ENCODE results near the gene ADAMTS5. TPM values are rescaled to one million over a fixed set of nuclear protein-coding genes. Genes with fewer than 3 reads are reported as not detected.

ADAMTS5 gene
- polyA plus RNA-seq, 3 donors, result 0.86 to 1.1 (median 1.0) TPM

DNA sequence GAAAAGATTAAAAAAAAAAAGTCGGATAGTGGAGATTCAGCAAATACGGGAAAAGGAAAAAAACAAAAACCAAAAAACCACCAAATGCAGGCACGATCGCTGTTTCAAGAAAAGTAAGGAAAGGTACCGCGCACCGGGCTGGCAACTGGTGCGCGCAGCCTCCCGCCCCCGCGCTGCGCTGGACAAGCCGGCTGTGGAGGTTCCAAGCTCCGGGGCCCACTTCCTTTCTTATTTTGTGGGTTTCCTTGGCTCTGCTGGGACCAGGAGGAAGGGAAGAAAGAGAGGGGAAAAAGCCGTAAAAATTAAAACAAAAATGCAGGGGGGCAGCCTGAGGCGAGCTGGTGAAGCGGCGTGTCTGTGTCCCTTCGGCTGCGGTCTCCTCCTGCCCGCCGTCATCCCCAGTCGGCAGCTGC, 233 bp downstream of the ADAMTS5 start:
- H3K9me3 ChIP-seq (replicated peaks in 1 of 2; ENCODE audit: control insufficient read depth in 1 of 2, insufficient read depth in 1 of 2, low read length in 2 of 2), result no peaks in the 10 kb centered on the region
- peak overlapping the region; percentile 51 to 73 for H3K27ac ChIP-seq (ENCODE audit: low read depth in 1 of 2, low read length in 2 of 2)
- H3K4me2 ChIP-seq (replicated peaks; ENCODE audit: extremely low read depth, low read length, poor library complexity, severe bottlenecking), result peak overlapping the region; percentile 87
- no peaks in the 10 kb centered on the region for H3K79me2 ChIP-seq (ENCODE audit: insufficient read depth, low read length)
- peak overlapping the region; percentile 67 to 82 (median 79) for H3K4me3 ChIP-seq (replicated peaks in 1 of 3; ENCODE audit: low read depth in 2 of 3, low read length in 3 of 3)
- WGBS (ENCODE audit: insufficient coverage), result 2% methylated on average over 20 of the region's 24 CpGs
- Mint-ChIP-seq H3K27ac (peak overlapping the region; percentile 84 to 98 (median 94)), H3K9me3 (no peaks in the 10 kb centered on the region), H3K27me3 (ENCODE audit: low read depth in 3 of 3) (peaks cover 33 to 56% (median 41%) of the 10 kb centered on the region in 3 donors), H3K4me1 (peaks cover 62% of the 10 kb centered on the region), H3K36me3 (peaks cover 2 to 9% of the 10 kb centered on the region in 2 donors), H3K4me3 (peak overlapping the region; percentile 87 to 97)
- DNase-seq, result no peak
- H2AFZ ChIP-seq (ENCODE audit: insufficient read depth, low read depth, low read length, poor library complexity, severe bottlenecking), result peak overlapping the region; percentile 84
- no peaks in the 10 kb centered on the region for H4K20me1 ChIP-seq (ENCODE audit: insufficient read depth, low read length)
- intact Hi-C loops (cut with micrococcal nuclease), result no loop called here
- peaks cover 51 to 69% of the 10 kb centered on the region in 2 donors for H3K4me1 ChIP-seq (ENCODE audit: control insufficient read depth in 1 of 2, insufficient read depth in 2 of 2, low read length in 2 of 2)
- H3K9ac ChIP-seq (ENCODE audit: insufficient read depth, low read length, poor library complexity, severe bottlenecking), result peak overlapping the region; percentile 45
- H3K27me3 ChIP-seq (ENCODE audit: control insufficient read depth in 2 of 2, insufficient read depth in 2 of 2, low read length in 2 of 2), result peaks cover 9 to 40% of the 10 kb centered on the region in 2 donors
- no peaks in the 10 kb centered on the region for H3K36me3 ChIP-seq (replicated peaks in 1 of 2; ENCODE audit: control insufficient read depth in 1 of 2, insufficient read depth in 2 of 2, low read length in 2 of 2)
- TF ChIP-seq, protein P1, sequence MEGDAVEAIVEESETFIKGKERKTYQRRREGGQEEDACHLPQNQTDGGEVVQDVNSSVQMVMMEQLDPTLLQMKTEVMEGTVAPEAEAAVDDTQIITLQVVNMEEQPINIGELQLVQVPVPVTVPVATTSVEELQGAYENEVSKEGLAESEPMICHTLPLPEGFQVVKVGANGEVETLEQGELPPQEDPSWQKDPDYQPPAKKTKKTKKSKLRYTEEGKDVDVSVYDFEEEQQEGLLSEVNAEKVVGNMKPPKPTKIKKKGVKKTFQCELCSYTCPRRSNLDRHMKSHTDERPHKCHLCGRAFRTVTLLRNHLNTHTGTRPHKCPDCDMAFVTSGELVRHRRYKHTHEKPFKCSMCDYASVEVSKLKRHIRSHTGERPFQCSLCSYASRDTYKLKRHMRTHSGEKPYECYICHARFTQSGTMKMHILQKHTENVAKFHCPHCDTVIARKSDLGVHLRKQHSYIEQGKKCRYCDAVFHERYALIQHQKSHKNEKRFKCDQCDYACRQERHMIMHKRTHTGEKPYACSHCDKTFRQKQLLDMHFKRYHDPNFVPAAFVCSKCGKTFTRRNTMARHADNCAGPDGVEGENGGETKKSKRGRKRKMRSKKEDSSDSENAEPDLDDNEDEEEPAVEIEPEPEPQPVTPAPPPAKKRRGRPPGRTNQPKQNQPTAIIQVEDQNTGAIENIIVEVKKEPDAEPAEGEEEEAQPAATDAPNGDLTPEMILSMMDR (IDR thresholded peaks at IDR 0.05), result no peak

DNA sequence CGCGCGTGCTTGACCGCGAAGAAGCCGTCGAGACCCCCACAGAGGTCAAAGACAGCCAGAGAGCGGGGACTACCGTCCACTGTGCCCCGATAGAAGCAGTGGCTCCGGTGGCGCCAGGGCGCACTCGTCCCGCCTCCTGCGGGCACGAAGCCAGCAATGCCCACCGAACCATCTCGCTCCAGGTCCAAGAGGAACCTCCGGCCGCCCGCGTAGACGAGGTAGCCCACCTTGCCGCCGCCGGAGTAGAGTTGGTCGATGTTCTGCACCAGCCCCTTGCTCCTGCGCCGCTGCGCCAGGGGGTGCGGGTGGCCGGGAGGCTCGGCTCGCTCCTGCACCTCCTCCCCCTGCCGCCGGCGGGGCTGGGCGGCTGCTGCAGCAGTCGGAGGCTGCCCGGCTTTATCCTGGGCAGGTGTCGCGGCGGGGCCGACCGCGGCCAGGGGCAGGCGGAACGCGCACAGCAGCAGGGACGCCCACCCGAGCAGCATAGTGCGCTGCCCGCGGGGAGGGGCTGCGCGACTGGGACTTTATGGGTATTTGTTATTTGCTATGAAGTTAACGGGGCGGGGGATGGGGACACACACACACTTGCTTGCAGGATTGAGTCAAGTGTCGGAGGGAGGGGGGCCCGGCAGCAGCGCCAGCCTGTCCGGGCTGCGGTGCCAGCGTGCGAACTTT, 844 bp downstream of the ADAMTS5 start:
- DNase-seq, result peak in 1 of 3 donors; percentile 10
- H3K27ac ChIP-seq (ENCODE audit: low read depth in 1 of 2, low read length in 2 of 2), result peak overlapping the region in 1 of 2 donors; percentile 51
- no peaks in the 10 kb centered on the region for H3K36me3 ChIP-seq (replicated peaks in 1 of 2; ENCODE audit: control insufficient read depth in 1 of 2, insufficient read depth in 2 of 2, low read length in 2 of 2)
- H3K9me3 ChIP-seq (replicated peaks in 1 of 2; ENCODE audit: control insufficient read depth in 1 of 2, insufficient read depth in 1 of 2, low read length in 2 of 2), result no peaks in the 10 kb centered on the region
- peak overlapping the region; percentile 87 for H3K4me2 ChIP-seq (replicated peaks; ENCODE audit: extremely low read depth, low read length, poor library complexity, severe bottlenecking)
- no peaks in the 10 kb centered on the region for H3K79me2 ChIP-seq (ENCODE audit: insufficient read depth, low read length)
- peaks cover 50 to 67% of the 10 kb centered on the region in 2 donors for H3K4me1 ChIP-seq (ENCODE audit: control insufficient read depth in 1 of 2, insufficient read depth in 2 of 2, low read length in 2 of 2)
- 1% methylated on average over 56 of the region's 66 CpGs for WGBS (ENCODE audit: insufficient coverage)
- H3K27ac Mint-ChIP-seq, result peak overlapping the region in 3 of 7 donors; percentile 20 to 97 (median 25)
- peaks cover 33 to 58% (median 44%) of the 10 kb centered on the region in 3 donors for H3K27me3 Mint-ChIP-seq (ENCODE audit: low read depth in 3 of 3)
- peaks cover 13 to 46% of the 10 kb centered on the region in 2 donors for H3K27me3 ChIP-seq (ENCODE audit: control insufficient read depth in 2 of 2, insufficient read depth in 2 of 2, low read length in 2 of 2)
- peak overlapping the region; percentile 87 to 97 for H3K4me3 Mint-ChIP-seq
- TF ChIP-seq, protein P1 (IDR thresholded peaks at IDR 0.05), result no peak
- H3K9ac ChIP-seq (ENCODE audit: insufficient read depth, low read length, poor library complexity, severe bottlenecking), result peak overlapping the region; percentile 50
- peak overlapping the region; percentile 76 for H2AFZ ChIP-seq (ENCODE audit: insufficient read depth, low read depth, low read length, poor library complexity, severe bottlenecking)
- intact Hi-C loops (cut with micrococcal nuclease), result no loop called here
- peaks cover 62% of the 10 kb centered on the region for H3K4me1 Mint-ChIP-seq
- peaks cover 2 to 9% of the 10 kb centered on the region in 2 donors for H3K36me3 Mint-ChIP-seq
- peaks cover 0 to 2% (median 0%) of the 10 kb centered on the region in 7 donors for H3K9me3 Mint-ChIP-seq
- H4K20me1 ChIP-seq (ENCODE audit: insufficient read depth, low read length), result no peaks in the 10 kb centered on the region
- peak overlapping the region; percentile 67 to 82 (median 79) for H3K4me3 ChIP-seq (replicated peaks in 1 of 3; ENCODE audit: low read depth in 2 of 3, low read length in 3 of 3)
